Transverse colon (tissue), 4 donors: ENCODE data around the gene UTRN.

ENCODE experiments used
- POLR2AphosphoS5 ChIP-seq, 3 donors: sonication (generic); formaldehyde crosslinking; IDR thresholded peaks; one replicate each; pipeline ENCODE4 v1.6.1; 2016; ENCODE audit warnings: antibody characterized with exemption in 3 of 3
- TF ChIP-seq, protein P1 (sequence below), 5 experiments: fragments of 200-600 bp in 3 of 5; fragments of 450-650 bp in 2 of 5; sonication (generic) in 3 of 5; IDR thresholded peaks; 1 replicate in 2 of 5; 2 replicates in 3 of 5; pipeline ENCODE4 v1.5.1; 2016 to 2017; ENCODE audit warnings: antibody characterized with exemption in 5 of 5, inconsistent platforms in 3 of 5, mild to moderate bottlenecking in 2 of 5, moderate library complexity in 1 of 5

DNA sequence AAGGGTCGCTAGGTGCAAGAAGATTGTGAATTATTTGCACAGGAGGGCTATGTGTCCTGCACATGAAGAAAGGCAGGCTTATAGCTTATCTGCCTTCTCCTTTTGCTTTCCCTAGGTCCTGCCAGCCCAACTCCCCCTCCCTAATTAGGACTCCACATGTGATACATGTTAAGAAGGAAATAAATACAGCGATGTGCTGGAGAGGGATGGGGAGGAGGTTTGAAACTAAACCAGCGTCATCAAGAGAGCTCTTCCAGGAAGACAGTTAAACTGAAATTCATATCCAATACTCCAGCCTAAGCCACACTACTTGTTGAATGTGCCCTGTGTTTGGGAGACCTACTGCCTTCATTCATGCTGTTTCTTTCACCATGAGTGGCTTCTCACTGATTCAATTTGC, 34.9 kb upstream of the UTRN start:
- TF ChIP-seq, protein P1, sequence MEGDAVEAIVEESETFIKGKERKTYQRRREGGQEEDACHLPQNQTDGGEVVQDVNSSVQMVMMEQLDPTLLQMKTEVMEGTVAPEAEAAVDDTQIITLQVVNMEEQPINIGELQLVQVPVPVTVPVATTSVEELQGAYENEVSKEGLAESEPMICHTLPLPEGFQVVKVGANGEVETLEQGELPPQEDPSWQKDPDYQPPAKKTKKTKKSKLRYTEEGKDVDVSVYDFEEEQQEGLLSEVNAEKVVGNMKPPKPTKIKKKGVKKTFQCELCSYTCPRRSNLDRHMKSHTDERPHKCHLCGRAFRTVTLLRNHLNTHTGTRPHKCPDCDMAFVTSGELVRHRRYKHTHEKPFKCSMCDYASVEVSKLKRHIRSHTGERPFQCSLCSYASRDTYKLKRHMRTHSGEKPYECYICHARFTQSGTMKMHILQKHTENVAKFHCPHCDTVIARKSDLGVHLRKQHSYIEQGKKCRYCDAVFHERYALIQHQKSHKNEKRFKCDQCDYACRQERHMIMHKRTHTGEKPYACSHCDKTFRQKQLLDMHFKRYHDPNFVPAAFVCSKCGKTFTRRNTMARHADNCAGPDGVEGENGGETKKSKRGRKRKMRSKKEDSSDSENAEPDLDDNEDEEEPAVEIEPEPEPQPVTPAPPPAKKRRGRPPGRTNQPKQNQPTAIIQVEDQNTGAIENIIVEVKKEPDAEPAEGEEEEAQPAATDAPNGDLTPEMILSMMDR (IDR thresholded peaks at IDR 0.05) = no peak
- no peak for TF ChIP-seq POLR2AphosphoS5 (IDR thresholded peaks at IDR 0.05)
